GM18519 (cell line): Measurements from ENCODE around the gene CCNI2.
"Not testable (repeated sequence)": the region's sequence is repeated elsewhere in the genome, so short reads cannot be mapped to it uniquely, and the experiment has no call there.

Source experiments
- ATAC-seq: cut with Tn5 transposase; IDR thresholded peaks from one replicate; pipeline ENCODE4 v1.9.1; 2021; ENCODE audit warnings: mild to moderate bottlenecking, moderate library complexity; ENCODE audit not compliant: unreplicated experiment, low FRiP score

The CCNI2 gene

GRCh38 chr5:132777209-132778069, 30.2 kb downstream of the CCNI2 start, which contains the start of gene SEPTIN8:
Gene SEPTIN8 (minus strand): TSS chr5:132777239. CDS start chr5:132777137, 102 bp downstream.
- no peak for ATAC-seq

- ATAC-seq, result no peak
These were observed 30.9 kb downstream of the CCNI2 start for GRCh38 chr5:132778129-132778528.

GRCh38 chr5:132778856-132779255, 31.6 kb downstream of the CCNI2 start:
- no peak for ATAC-seq

- no peak for ATAC-seq
These were observed 32.7 kb downstream of the CCNI2 start for GRCh38 chr5:132779961-132780360.

- ATAC-seq, result no peak
These were observed 33.4 kb downstream of the CCNI2 start for GRCh38 chr5:132780577-132780976.

- ATAC-seq, result no peak
These were observed 33.8 kb downstream of the CCNI2 start for GRCh38 chr5:132781029-132781428.

GRCh38 chr5:132782101-132782500, 34.9 kb downstream of the CCNI2 start:
- ATAC-seq, result no peak

GRCh38 chr5:132785365-132785764, 38.1 kb downstream of the CCNI2 start:
- ATAC-seq, result no peak

- ATAC-seq, result no peak
These were observed 38.6 kb downstream of the CCNI2 start for GRCh38 chr5:132785864-132786263.

- no peak for ATAC-seq
These were observed 39.9 kb downstream of the CCNI2 start for GRCh38 chr5:132787076-132787475.

GRCh38 chr5:132788508-132788907, 41.3 kb downstream of the CCNI2 start:
- ATAC-seq, result no peak

- no peak for ATAC-seq
These were observed 42.0 kb downstream of the CCNI2 start for GRCh38 chr5:132788990-132789886.

GRCh38 chr5:132790201-132790865, 43.1 kb downstream of the CCNI2 start:
- ATAC-seq, result no peak

GRCh38 chr5:132791026-132791425, 43.8 kb downstream of the CCNI2 start:
- no peak for ATAC-seq

GRCh38 chr5:132797651-132798050, 50.4 kb downstream of the CCNI2 start:
- ATAC-seq, result no peak

- no peak for ATAC-seq
These were observed 52.2 kb downstream of the CCNI2 start for GRCh38 chr5:132799392-132799791.

GRCh38 chr5:132800545-132800944, 53.3 kb downstream of the CCNI2 start:
- ATAC-seq, result no peak

- no peak for ATAC-seq
These were observed 54.9 kb downstream of the CCNI2 start for GRCh38 chr5:132802044-132802684.

GRCh38 chr5:132802685-132803066, 55.5 kb downstream of the CCNI2 start:
- ATAC-seq, result not testable (repeated sequence)
